ENCODE data around the gene BRI3. TPM values are rescaled to one million over a fixed set of nuclear protein-coding genes. Genes with fewer than 3 reads are reported as not detected.
A peak's percentile ranks its signal among the peaks of the same experiment; 100 is the strongest.

The BRI3 gene
- total and polyA plus RNA-seq, 2 of the 8 experiments (the other 6 are each of a cell fraction or from before 2014, with no cell fraction given): 77.5 to 93.4 TPM

GRCh38 chr7:98287486-98287959 lies 6.0 kb downstream of the BRI3 start (continued):
- TF ChIP-seq CHD7 (IDR thresholded peaks at IDR 0.05; ENCODE audit: insufficient replicate concordance, low read length) (no peak), RAD21 (IDR thresholded peaks at IDR 0.05 in 1 of 2, conservative IDR thresholded peaks at IDR 0.05 in 1 of 2; ENCODE audit: low read depth in 2 of 2, low read length in 2 of 2) (peak; percentile 18 to 38; a peak in 3 of 4 replicates), EGR1 (IDR thresholded peaks at IDR 0.05; ENCODE audit: borderline replicate concordance, low read depth, low read length) (no peak), CBX5 (IDR thresholded peaks at IDR 0.05; ENCODE audit: low read depth, low read length) (no peak), CTCF (IDR thresholded peaks at IDR 0.05; ENCODE audit: control extremely low read depth in 1 of 3, insufficient read depth in 1 of 3, low read depth in 1 of 3, low read length in 3 of 3) (peak in 1 of 3 experiments; percentile 15; a peak in 1 of 4 replicates), BACH1 (IDR thresholded peaks at IDR 0.05; ENCODE audit: low read length) (no peak), ATF3 (IDR thresholded peaks at IDR 0.05; ENCODE audit: insufficient read depth, low read depth, low read length) (no peak)
